ENCODE data around the gene FAM133A. TPM values are rescaled to one million over a fixed set of nuclear protein-coding genes. Genes with fewer than 3 reads are reported as not detected.

Gene FAM133A
- total RNA-seq: 0.05 TPM in 1 of 2 replicates, not detected in the other

GRCh38 chrX:93673869-93674271 lies at the start of gene FAM133A:
FAM133A (plus strand) TSS chrX:93674206; CDS start chrX:93709420, 35,214 bp downstream.

GRCh38 chrX:93673056-93673868 lies 744 bp upstream of the FAM133A start, which contains the start of gene NAP1L3:
NAP1L3 (minus strand) TSS chrX:93673578; CDS start chrX:93673304, 274 bp downstream.

Other genes with a start within 250 kb of the FAM133A start
- 3.7 and 4.7 TPM in 2 replicates for gene NAP1L3, start 628 bp upstream of the FAM133A start, total RNA-seq